Kidney (tissue), 14 donors: ENCODE data around the gene IRAG1. TPM values are rescaled to one million over a fixed set of nuclear protein-coding genes. Genes with fewer than 3 reads are reported as not detected.

Experiments
- DNase-seq, 5 donors: peaks; one replicate each; pipeline ENCODE4 v3.0.0-alpha.2; 2013 to 2020
- FAIRE-seq: peaks from 2 replicates; lab custom pipeline; 2012; peaks lifted over from hg19 to GRCh38; lab: Jason Lieb, UNC
- H3K27ac ChIP-seq, 2 donors: one replicate each; pipeline ENCODE4 v1.7.0; 2013; ENCODE audit warnings: low read depth in 2 of 2, low read length in 2 of 2, inconsistent platforms in 1 of 2
- H3K27me3 ChIP-seq: one replicate; pipeline ENCODE4 v1.7.1; 2013; ENCODE audit warnings: low read length, inconsistent platforms; ENCODE audit not compliant: control insufficient read depth, insufficient read depth
- H3K36me3 ChIP-seq, 3 donors: one replicate each; pipeline versions ENCODE4 v1.7.0 to v1.7.1; 2013; ENCODE audit warnings: low read length in 3 of 3, control low read depth in 1 of 3, inconsistent platforms in 1 of 3; ENCODE audit not compliant: insufficient read depth in 3 of 3, control insufficient read depth in 2 of 3
- H3K4me1 ChIP-seq, 3 donors: one replicate each; pipeline versions ENCODE4 v1.7.0 to v1.7.1; 2013; ENCODE audit warnings: low read length in 3 of 3, inconsistent platforms in 1 of 3, low read depth in 1 of 3; ENCODE audit not compliant: control insufficient read depth in 2 of 3, insufficient read depth in 2 of 3
- H3K4me3 ChIP-seq, 3 donors: one replicate each; pipeline versions ENCODE4 v1.7.0 to v1.8.1; 2013; ENCODE audit warnings: low read length in 3 of 3, control low read depth in 1 of 3, inconsistent platforms in 1 of 3
- H3K9ac ChIP-seq, 3 donors: one replicate each; pipeline versions ENCODE4 v1.7.0 to v1.7.1; 2013; ENCODE audit warnings: low read length in 3 of 3, control low read depth in 1 of 3, inconsistent platforms in 1 of 3
- H3K9me3 ChIP-seq, 3 donors: one replicate each; pipeline versions ENCODE4 v1.7.0 to v1.7.1; 2013; ENCODE audit warnings: low read length in 3 of 3, control low read depth in 1 of 3, inconsistent platforms in 1 of 3; ENCODE audit not compliant: control insufficient read depth in 2 of 3, insufficient read depth in 1 of 3
- CTCF ChIP-seq: IDR thresholded peaks from 3 replicates; pipeline ENCODE4 v1.5.1; 2012; ENCODE audit warnings: mild to moderate bottlenecking, moderate library complexity, borderline replicate concordance; ENCODE audit not compliant: insufficient read depth; ENCODE audit errors: extremely low read depth
- intact Hi-C: fragments of 100-400 bp; cut with DNase I; formaldehyde crosslinking; loops from one replicate; pipeline ENCODE4 v1.11.1; 2022
- polyA plus RNA-seq: library from polyadenylated mRNA; stranded (reverse); fragments of 350-450 nt; fragmentation: Illumina TruSeq; extraction: RNeasy Lipid Tissue Mini Kit (QIAGEN cat#74804); gene quantifications from one replicate; pipeline ENCODE4 v1.2.3, GENCODE V29; 2014; ENCODE audit warnings: low read depth, low replicate concordance; ENCODE audit not compliant: insufficient read depth
- total RNA-seq: library from RNA; stranded (reverse); fragmentation: NEBNext Ultra II Directional; extraction: Animal tissue kit (Norgen Biotek cat#: 25700); gene quantifications from one replicate; pipeline ENCODE4 v1.2.1, GENCODE V29; 2021
- donor health status: control.
- donor health status: control.
- donor health status: control.
- donor health status: control.
- donor health status: control.
- donor health status: DM: yes; HTN: yes; CAD: no.
- donor health status: Normal renal cell carcinoma (clear cell type).

The IRAG1 gene
- total and polyA plus RNA-seq, 2 donors from 2014 or later = 7.0 to 38.1 TPM

GRCh38 chr11:10653946-10654810, 39.4 kb downstream of the IRAG1 start:
- H3K9me3 ChIP-seq = no peaks in the 10 kb centered on the region
- H3K4me3 ChIP-seq = no peak overlapping the region
- no peak overlapping the region for H3K9ac ChIP-seq
- H3K27me3 ChIP-seq = no peaks in the 10 kb centered on the region
- intact Hi-C loops = no loop called here
- FAIRE-seq (no peak), DNase-seq (peak in 3 of 5 donors; percentile 31 to 62 (median 54))
- peak; percentile 63 for TF ChIP-seq CTCF
- H3K27ac ChIP-seq = no peak overlapping the region
- no peaks in the 10 kb centered on the region for H3K36me3 ChIP-seq
- H3K4me1 ChIP-seq = peaks cover 0 to 24% (median 16%) of the 10 kb centered on the region in 3 donors

- H3K4me1 ChIP-seq = peaks cover 0 to 15% (median 8%) of the 10 kb centered on the region in 3 donors
- FAIRE-seq = no peak
- intact Hi-C loops = no loop called here
- no peaks in the 10 kb centered on the region for H3K36me3 ChIP-seq
- no peaks in the 10 kb centered on the region for H3K9me3 ChIP-seq
- H3K27me3 ChIP-seq = no peaks in the 10 kb centered on the region
- TF ChIP-seq CTCF = no peak
- no peak overlapping the region for H3K9ac ChIP-seq
- H3K27ac ChIP-seq = no peak overlapping the region
- DNase-seq = no peak
- no peak overlapping the region for H3K4me3 ChIP-seq
Observed at GRCh38 chr11:10653261-10653660, 40.3 kb downstream of the IRAG1 start.

GRCh38 chr11:10651656-10652361, 41.7 kb downstream of the IRAG1 start:
- intact Hi-C loops = no loop called here
- peak overlapping the region; percentile 59 to 66 for H3K27ac ChIP-seq
- H3K9ac ChIP-seq = peak overlapping the region in 1 of 3 donors; percentile 57
- no peaks in the 10 kb centered on the region for H3K9me3 ChIP-seq
- FAIRE-seq = no peak
- peak overlapping the region in 1 of 3 donors; percentile 36 for H3K4me3 ChIP-seq
- H3K27me3 ChIP-seq = no peaks in the 10 kb centered on the region
- no peak for TF ChIP-seq CTCF
- DNase-seq = peak in 1 of 5 donors; percentile 80
- peaks cover 0 to 6% (median 4%) of the 10 kb centered on the region in 3 donors for H3K4me1 ChIP-seq
- no peaks in the 10 kb centered on the region for H3K36me3 ChIP-seq
